NCI-H1436 treated with DMSO at 0.1 percent for 48 hours (cell line): ENCODE data around the gene AIFM3.
"Not testable (repeated sequence)": the region's sequence is repeated elsewhere in the genome, so short reads cannot be mapped to it uniquely, and the experiment has no call there.

ENCODE experiments used
- DNase-seq: peaks from one replicate; lab custom pipeline; 2025; lab: John Stamatoyannopoulos, UW

The AIFM3 gene

GRCh38 chr22:20959578-20960461 is 7.2 kb upstream of the AIFM3 start:
- DNase-seq = no peak

GRCh38 chr22:20960609-20961008 is 6.4 kb upstream of the AIFM3 start:
- no peak for DNase-seq

- DNase-seq = no peak
These were observed 4.5 kb upstream of the AIFM3 start for GRCh38 chr22:20962491-20962945.

GRCh38 chr22:20963201-20964052 is 3.6 kb upstream of the AIFM3 start:
- no peak for DNase-seq

- DNase-seq = no peak
These were observed 2.8 kb upstream of the AIFM3 start for GRCh38 chr22:20964090-20964798.

GRCh38 chr22:20964799-20965103 is 2.3 kb upstream of the AIFM3 start:
- DNase-seq = no peak

GRCh38 chr22:20965104-20965887 is 1.8 kb upstream of the AIFM3 start:
- DNase-seq = no peak

GRCh38 chr22:20965888-20966855 is 883 bp upstream of the AIFM3 start:
- DNase-seq = no peak

GRCh38 chr22:20967697-20968211 is 699 bp downstream of the AIFM3 start:
- DNase-seq = no peak

- no peak for DNase-seq
These were observed 1.4 kb downstream of the AIFM3 start for GRCh38 chr22:20968281-20968977.

GRCh38 chr22:20970939-20971657 is 4.0 kb downstream of the AIFM3 start:
- DNase-seq = no peak

GRCh38 chr22:20972014-20972694 is 5.1 kb downstream of the AIFM3 start:
- DNase-seq = not testable (repeated sequence)

- DNase-seq = no peak
These were observed 6.0 kb downstream of the AIFM3 start for GRCh38 chr22:20972933-20973577.

- DNase-seq = no peak
These were observed 6.7 kb downstream of the AIFM3 start for GRCh38 chr22:20973634-20974286.

GRCh38 chr22:20974336-20974955 is 7.4 kb downstream of the AIFM3 start:
- DNase-seq = no peak

- DNase-seq = no peak
These were observed 8.7 kb downstream of the AIFM3 start for GRCh38 chr22:20975541-20976290.
